Amygdala (tissue), 56 donors: ENCODE data around the gene CHD3.
"Not testable (repeated sequence)": the region's sequence is repeated elsewhere in the genome, so short reads cannot be mapped to it uniquely, and the experiment has no call there.

Experiments
- DNase-seq, 56 donors: peaks; one replicate each; lab custom pipeline; 2025; lab: John Stamatoyannopoulos, UW

The CHD3 gene

DNA sequence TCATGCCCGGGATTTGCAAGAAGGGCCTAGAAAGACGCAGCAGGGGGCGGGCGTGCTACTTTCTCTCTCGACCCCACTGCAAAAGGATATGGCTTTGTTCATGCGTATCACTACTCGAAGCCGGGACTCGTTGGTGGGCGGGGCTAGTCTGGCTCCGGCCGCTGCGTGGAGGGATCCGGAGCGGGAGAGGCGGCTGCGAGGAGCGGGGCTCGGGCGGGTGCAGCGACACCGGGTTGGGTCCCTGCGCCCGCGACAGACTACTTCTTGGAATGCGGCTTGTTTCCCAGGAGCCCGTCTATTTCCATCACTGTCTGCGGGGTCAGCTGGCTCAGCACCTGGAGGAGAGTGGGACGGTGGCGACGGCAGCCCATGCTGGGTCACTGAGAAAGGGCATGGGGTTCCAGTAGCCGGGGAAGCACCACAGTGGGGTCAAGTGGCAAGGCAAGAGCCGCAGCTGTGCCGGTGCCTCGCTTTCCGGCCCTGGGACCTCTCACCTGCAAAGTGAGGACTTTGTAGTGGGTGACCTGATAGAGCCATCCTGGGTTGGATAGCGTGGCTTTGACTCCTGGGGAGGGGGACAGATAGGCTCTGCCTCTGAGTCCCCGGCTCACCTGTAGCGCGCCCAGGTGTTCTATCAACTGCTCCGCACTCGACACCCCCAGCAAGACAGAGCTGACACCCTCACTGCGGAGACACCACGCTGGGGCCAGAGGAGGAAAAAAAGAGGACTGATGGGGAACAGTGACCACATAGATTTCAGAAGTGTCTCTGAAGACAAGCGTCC, 34.4 kb downstream of the CHD3 start:
- DNase-seq: peak in 51 of 56 donors; percentile 11 to 85 (median 56)

- DNase-seq: no peak
These were observed 39.0 kb downstream of the CHD3 start for GRCh38 chr17:7927596-7927995.

- DNase-seq: peak in 45 of 56 donors; percentile 7 to 82 (median 52)
These were observed 40.8 kb downstream of the CHD3 start, which contains the start of gene KCNAB3 for GRCh38 chr17:7929158-7930023. KCNAB3 (minus strand) TSS chr17:7929856; CDS start chr17:7929435, 421 bp downstream.

DNA sequence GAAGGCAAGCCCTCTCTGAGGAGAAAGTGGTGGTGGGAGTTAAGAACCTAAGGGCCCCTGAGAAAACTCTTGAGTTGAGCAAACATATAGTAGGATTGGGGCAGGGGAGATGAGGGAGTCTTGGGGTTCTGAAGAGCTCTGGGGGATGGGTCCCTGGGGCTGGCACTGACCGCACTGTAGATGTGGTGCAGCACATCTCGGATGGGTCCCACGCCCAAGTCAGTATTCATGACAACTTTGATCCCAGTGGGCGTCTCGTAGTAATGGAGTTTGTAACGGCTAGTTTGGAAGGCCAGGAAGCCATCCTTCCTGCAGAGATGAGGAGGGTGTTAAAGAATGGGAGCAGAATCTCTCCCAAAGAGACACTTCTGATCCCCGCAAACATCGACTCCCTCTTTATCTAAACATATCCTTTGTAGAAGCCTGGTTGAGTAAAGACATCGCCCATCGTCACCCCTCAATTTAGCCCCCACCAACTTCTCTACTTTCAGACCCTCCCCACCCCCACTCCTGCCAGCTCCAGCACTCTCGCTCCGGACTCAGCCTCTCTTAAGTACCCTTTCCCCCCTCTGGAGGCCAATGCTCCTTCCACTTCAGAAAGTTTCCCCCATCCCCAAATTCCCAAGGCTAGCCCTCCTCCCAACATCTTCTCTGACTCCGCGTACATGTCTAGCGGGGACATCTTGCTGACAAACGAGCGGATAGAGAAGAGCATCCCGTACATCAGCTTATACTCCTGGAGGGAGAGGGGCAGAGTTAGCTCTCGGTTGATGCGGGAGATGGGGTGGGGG, 42.4 kb downstream of the CHD3 start:
- peak in 1 of 56 donors; percentile 11 for DNase-seq

DNA sequence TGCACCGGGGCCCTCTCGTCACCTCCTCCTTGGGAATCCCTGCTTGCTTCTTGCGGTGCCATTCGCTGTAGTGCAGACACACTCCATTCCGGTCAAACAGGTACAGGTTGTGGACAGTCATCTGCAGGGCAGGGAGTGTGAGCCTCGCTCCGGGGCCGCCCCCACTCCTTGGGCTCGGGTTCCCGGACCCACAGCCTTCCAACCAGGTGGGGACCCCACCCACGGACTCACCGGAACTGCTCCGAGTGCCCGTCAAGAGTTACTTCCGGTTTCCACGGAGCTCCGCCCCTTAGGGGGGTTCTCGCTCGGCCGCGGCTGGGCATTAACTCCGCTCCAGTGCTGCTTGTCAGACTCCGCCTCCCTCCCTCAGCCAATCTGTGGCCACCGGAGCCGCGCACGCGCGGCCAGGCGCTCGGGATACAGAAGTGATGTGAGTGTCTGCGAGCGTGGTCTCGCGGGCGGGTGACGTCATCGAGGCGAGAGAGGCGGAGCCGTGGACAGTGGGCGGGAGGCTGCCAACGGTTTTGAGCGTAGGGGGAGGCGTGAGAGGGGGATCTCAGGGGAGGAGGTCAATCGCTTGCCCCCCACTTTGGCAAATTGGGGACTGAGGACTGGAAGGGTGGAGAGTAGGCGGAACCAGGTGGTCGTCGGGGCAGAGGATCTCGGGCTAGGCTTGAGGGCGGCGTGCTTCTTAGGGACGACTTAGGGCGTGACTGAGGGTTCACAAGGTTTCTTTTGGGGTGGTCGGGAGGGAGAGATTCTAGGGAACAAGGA, 43.3 kb downstream of the CHD3 start, which contains the start of the genes CNTROB and TRAPPC1:
TSS of gene CNTROB (plus strand) at position 498 of the 774 bp plus-strand sequence. CDS start 874 bp downstream, outside the sequence.
TSS of gene TRAPPC1 (minus strand) at position 238 of the 774 bp plus-strand sequence. CDS start at position 121, 117 bp downstream.
- peak; percentile 94 to 100 (median 99) for DNase-seq

DNA sequence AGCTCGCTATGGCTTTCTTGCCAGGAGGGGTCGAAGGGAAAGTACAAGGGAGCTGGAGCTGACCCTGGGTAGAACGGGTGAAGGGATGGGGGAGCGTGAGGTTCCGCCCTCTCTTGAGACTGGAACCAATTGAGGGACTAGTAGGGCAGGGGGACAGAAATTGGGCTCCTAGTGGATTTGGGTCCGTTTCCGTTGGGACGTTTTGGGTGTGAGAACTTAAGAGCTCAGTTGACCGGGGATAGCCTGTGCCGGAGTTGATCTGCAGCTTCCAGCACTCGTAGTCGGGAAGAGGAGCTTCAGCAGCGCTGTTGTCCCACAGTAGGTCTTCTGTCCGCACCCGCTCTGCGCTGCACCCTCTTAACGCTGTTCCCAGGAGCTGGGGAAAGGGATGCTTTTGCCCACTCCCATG, 43.9 kb downstream of the CHD3 start:
- DNase-seq: peak in 10 of 56 donors; percentile 14 to 44 (median 30)

- peak in 4 of 56 donors; percentile 8 to 22 (median 12) for DNase-seq
These were observed 44.4 kb downstream of the CHD3 start for GRCh38 chr17:7932949-7933348.

DNA sequence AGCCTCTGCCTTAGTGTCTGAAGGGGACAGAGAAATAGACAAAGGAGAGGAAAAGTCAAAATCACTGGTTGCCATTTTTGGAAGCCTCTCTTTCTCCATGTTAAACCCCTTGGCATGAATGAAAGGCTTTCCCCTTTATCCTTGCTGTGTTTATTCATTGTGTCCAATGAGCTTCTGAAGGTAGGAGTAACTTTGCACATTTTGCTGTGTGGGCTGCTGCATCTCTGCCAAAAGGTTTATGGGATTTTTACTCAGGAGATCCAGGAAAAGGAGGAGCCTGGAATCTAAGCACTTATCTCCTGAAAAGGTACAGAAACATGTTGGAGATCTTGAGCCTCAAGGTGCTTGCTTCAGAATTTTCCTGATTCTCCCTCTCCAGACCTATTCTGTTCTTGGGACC, 47.3 kb downstream of the CHD3 start:
- no peak for DNase-seq

DNA sequence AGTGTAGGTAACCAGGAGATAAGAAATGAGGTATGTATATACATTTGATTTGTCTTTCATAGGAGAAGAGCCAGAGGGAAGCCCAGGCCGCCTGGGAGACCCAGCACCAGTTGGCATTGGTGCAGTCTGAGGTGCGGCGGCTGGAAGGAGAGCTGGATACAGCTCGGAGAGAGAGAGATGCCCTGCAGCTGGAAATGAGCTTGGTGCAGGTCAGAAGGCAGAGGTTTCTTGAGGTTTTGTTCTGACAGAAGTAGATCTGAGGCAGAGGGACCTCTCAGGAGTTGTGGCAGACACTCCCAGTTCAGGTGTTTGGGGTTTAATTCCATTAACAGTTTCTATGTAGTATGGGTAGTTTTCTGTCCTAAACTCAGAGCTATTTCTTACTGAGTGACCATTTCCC, 51.4 kb downstream of the CHD3 start:
- DNase-seq: no peak

- DNase-seq: no peak
These were observed 52.2 kb downstream of the CHD3 start for GRCh38 chr17:7940743-7941142.

DNA sequence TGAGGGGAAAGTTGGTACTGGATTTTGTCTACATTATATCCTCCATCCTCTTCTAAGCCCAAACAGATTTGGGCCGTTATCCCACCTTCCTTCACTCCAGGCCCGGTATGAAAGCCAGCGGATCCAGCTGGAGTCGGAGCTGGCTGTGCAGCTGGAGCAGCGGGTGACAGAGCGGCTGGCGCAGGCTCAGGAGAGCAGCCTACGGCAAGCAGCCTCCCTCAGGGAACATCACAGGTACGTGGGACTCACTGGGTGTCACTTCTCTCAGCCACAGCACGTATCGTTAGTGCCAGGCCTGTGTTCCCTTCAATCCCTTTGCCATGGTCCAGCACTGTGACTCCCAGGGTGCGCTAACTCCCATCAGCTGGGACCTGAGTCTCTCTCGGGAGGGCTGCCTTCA, 54.7 kb downstream of the CHD3 start:
- no peak for DNase-seq

DNA sequence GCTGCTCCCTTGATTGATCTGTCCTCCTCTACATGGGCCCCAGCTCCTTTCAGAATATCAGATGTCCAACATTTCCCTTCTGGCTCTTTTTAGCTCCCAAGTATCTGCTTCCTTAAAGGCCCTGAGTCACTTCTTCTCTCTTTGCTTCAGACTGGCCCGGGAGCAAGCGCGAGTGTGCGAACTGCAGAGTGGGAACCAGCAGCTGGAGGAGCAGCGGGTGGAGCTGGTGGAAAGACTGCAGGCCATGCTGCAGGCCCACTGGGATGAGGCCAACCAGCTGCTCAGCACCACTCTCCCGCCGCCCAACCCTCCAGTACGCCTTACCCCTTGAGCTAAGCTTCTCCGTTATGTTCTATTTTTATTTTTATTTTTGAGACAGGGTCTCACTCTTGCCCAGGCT, 55.7 kb downstream of the CHD3 start:
- no peak for DNase-seq

DNA sequence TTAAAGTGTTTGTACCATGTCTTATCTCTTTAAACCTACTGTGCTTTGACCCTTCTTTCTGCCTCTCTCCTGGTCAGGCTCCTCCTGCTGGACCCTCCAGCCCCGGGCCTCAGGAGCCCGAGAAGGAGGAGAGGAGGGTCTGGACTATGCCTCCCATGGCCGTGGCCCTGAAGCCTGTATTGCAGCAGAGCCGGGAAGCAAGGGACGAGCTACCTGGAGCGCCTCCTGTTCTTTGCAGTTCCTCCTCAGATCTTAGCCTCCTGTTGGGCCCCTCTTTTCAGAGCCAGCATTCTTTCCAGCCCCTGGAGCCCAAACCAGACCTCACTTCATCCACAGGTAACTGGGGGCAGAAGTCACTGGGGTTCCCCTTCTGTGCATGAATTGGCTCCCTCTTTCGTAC, 57.1 kb downstream of the CHD3 start:
- DNase-seq: no peak

GRCh38 chr17:7946441-7946840, 57.9 kb downstream of the CHD3 start:
- no peak for DNase-seq

DNA sequence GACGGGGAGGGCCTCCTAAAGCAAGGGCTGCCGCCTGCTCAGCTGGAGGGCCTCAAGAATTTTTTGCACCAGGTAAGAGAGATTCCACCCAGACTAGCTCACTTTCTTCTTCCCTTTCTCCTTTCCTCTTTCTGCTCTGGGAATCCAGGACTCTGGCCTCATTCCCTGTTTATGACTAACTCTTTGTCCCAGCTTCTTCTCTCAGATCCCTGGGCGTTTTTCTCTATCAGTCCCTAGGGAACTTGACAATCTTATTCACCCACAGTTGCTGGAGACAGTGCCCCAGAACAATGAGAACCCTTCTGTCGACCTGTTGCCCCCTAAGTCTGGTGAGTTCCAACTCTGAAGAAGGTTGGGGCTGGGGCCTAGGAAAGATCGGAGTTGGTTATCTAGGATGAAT, 59.1 kb downstream of the CHD3 start:
- no peak for DNase-seq

DNA sequence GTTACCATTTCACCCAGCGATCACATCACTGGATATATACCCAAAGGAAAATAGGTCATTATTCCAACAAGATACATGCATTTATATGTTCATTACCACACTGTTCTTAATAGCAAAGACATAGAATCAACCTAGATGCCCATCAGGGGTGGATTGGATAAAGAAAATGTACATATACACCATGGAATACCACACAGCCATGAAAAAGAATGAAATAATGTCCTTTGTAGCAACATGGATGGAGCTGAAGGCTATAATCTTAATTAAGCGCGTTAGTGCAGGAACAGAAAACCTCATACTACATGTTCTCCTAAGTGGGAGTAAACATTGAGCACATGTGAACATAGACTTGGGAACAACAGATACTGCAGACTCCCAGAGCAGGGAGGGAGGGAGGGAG, 62.0 kb downstream of the CHD3 start:
- no peak for DNase-seq

- DNase-seq: no peak
These were observed 62.7 kb downstream of the CHD3 start for GRCh38 chr17:7951143-7951792.

GRCh38 chr17:7953266-7953665, 64.7 kb downstream of the CHD3 start:
- not testable (repeated sequence) for DNase-seq
